Neural cell (in vitro differentiated cells): ENCODE results near the gene PPOX. TPM values are rescaled to one million over a fixed set of nuclear protein-coding genes. Genes with fewer than 3 reads are reported as not detected.

Source experiments
- H2AFZ ChIP-seq: fragments of 200-600, 300-800 bp; sonication (generic), shearing (Covaris generic); 2 replicates; pipeline ENCODE4 v1.6.0; 2014; ENCODE audit warnings: low read depth, mild to moderate bottlenecking, antibody characterized with exemption, low read length, moderate library complexity
- H3F3A ChIP-seq: fragments of 200-600 bp; shearing (Covaris generic); 2 replicates; pipeline ENCODE4 v1.6.1; 2016; ENCODE audit warnings: mild to moderate bottlenecking, moderate library complexity, mixed read lengths, antibody characterized with exemption, low read length; ENCODE audit not compliant: insufficient read depth, poor library complexity, severe bottlenecking
- H3K27ac ChIP-seq: fragments of 200-600, 300-800 bp; sonication (generic), shearing (Covaris generic); 2 replicates; pipeline ENCODE4 v1.5.1; 2014; ENCODE audit warnings: mild to moderate bottlenecking, low read length, moderate library complexity
- H3K27me3 ChIP-seq: fragments of 300-800, 200-600 bp; sonication (generic), shearing (Covaris generic); 2 replicates; pipeline ENCODE4 v1.6.0; 2014; ENCODE audit warnings: mild to moderate bottlenecking, low read depth, low read length, moderate library complexity; ENCODE audit not compliant: insufficient read depth
- H3K36me3 ChIP-seq: fragments of 300-800, 200-600 bp; sonication (generic), shearing (Covaris generic); 2 replicates; pipeline ENCODE4 v1.5.1; 2014; ENCODE audit warnings: mild to moderate bottlenecking, antibody characterized with exemption, low read length, moderate library complexity; ENCODE audit not compliant: insufficient read depth
- H3K4me2 ChIP-seq: fragments of 300-800, 200-600 bp; sonication (generic), shearing (Covaris generic); 2 replicates; pipeline ENCODE4 v1.6.0; 2014; ENCODE audit warnings: mild to moderate bottlenecking, low read length
- H3K4me3 ChIP-seq: fragments of 300-800, 200-600 bp; sonication (generic), shearing (Covaris generic); 2 replicates; pipeline ENCODE4 v1.5.1; 2014; ENCODE audit warnings: mild to moderate bottlenecking, low read length, moderate library complexity
- H3K79me2 ChIP-seq: fragments of 200-600 bp; shearing (Covaris generic); replicated peaks from 2 replicates; pipeline ENCODE4 v1.6.0; 2014; ENCODE audit warnings: mild to moderate bottlenecking, low read length, moderate library complexity; ENCODE audit not compliant: insufficient read depth
- H3K9ac ChIP-seq: fragments of 300-800, 200-600 bp; sonication (generic), shearing (Covaris generic); 2 replicates; pipeline ENCODE4 v1.6.1; 2016; ENCODE audit warnings: mild to moderate bottlenecking, low read length, mixed read lengths
- H3K9me2 ChIP-seq: fragments of 200-600 bp; shearing (Covaris generic); 2 replicates; pipeline ENCODE4 v1.6.1; 2016; ENCODE audit warnings: mild to moderate bottlenecking, low read length, mixed read lengths; ENCODE audit not compliant: insufficient read depth
- H3K9me3 ChIP-seq: fragments of 200-600, 300-800 bp; sonication (generic), shearing (Covaris generic); 2 replicates; pipeline ENCODE4 v1.6.1; 2016; ENCODE audit warnings: mild to moderate bottlenecking, mixed run types, low read length, moderate library complexity, mixed read lengths
- H4K20me1 ChIP-seq: fragments of 200-600 bp; shearing (Covaris generic); 2 replicates; pipeline ENCODE4 v1.6.1; 2016; ENCODE audit warnings: mild to moderate bottlenecking, mixed run types; ENCODE audit not compliant: insufficient read depth
- EP300 ChIP-seq: fragments of 450-650 bp; conservative IDR thresholded peaks from 2 replicates; pipeline ENCODE4 v1.6.1; 2014; ENCODE audit warnings: antibody characterized with exemption, mild to moderate bottlenecking, moderate library complexity; ENCODE audit not compliant: poor library complexity, severe bottlenecking
- EZH2 ChIP-seq: fragments of 200-600, 300-800 bp; shearing (Covaris generic), sonication (generic); IDR thresholded peaks from 2 replicates; pipeline ENCODE4 v1.6.1; 2014; ENCODE audit warnings: antibody characterized with exemption, low read length, borderline replicate concordance, mild to moderate bottlenecking; ENCODE audit not compliant: insufficient read depth, poor library complexity, severe bottlenecking
- MXI1 ChIP-seq: fragments of 450-650 bp; conservative IDR thresholded peaks from 2 replicates; pipeline ENCODE4 v1.6.1; 2014; ENCODE audit warnings: antibody characterized with exemption, mild to moderate bottlenecking; ENCODE audit not compliant: poor library complexity, severe bottlenecking
- POLR2AphosphoS5 ChIP-seq: IDR thresholded peaks from 2 replicates; pipeline ENCODE4 v1.6.1; 2012
- RAD21 ChIP-seq: fragments of 450-650 bp; conservative IDR thresholded peaks from 2 replicates; pipeline ENCODE4 v1.6.1; 2014; ENCODE audit warnings: antibody characterized with exemption, mild to moderate bottlenecking, moderate library complexity
- SMC3 ChIP-seq: fragments of 450-650 bp; conservative IDR thresholded peaks from 2 replicates; pipeline ENCODE4 v1.6.1; 2014; ENCODE audit warnings: antibody characterized with exemption, mild to moderate bottlenecking, moderate library complexity; ENCODE audit not compliant: poor library complexity
- TAF1 ChIP-seq: IDR thresholded peaks from 2 replicates; pipeline ENCODE4 v1.6.1; 2012; ENCODE audit warnings: low read depth
- polyA plus RNA-seq: library from polyadenylated mRNA; depleted of rRNA; stranded (reverse); fragments of >200 nt; gene quantifications from 2 replicates; pipeline ENCODE4 v1.2.3, GENCODE V29; 2014
- TF ChIP-seq, protein P1 (sequence below): fragments of 450-650 bp; IDR thresholded peaks from 2 replicates; pipeline ENCODE4 v1.5.1; 2014; ENCODE audit warnings: antibody characterized with exemption, mild to moderate bottlenecking, moderate library complexity; ENCODE audit not compliant: poor library complexity, severe bottlenecking
- TF ChIP-seq, protein P2 (sequence below): IDR thresholded peaks from 2 replicates; pipeline ENCODE4 v1.6.1; 2012; ENCODE audit warnings: borderline replicate concordance

The PPOX gene
- polyA plus RNA-seq, 1 donor from 2014 or later, result 93.9 TPM

DNA sequence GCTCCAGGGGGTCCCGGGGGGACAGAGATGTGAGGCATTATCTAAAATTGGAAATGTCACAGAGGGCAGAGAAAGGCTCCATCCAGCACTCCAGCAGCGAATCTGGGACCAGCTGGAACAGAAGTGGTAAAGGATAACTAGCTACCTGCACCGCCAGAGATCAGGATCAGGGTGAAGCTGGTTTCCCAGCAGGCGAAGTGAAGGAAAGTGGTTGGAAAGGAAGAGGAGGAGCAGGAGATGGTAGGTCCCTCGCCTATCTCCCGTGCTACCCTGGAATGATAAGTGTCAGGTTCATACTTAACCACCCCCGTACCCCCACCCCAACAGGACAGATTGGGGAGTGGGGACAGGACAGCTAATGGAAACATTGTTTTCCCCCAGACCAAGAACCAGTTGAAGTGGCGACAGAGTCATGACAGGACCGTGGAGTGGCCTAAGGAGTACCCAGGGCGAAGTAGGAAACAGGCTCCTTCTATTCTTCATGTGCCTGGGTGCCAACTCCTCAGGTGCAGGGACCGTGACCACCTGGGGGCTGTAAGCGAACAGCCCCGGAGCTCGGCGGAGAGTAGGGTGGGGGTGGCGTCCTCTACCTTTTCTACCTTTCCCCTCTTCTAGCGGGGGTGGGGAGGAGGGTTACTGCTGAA lies 10.4 kb downstream of the PPOX start:
- Histone ChIP-seq H3F3A (no peaks in the 10 kb centered on the region), H3K36me3 (no peaks in the 10 kb centered on the region), H3K4me2 (peak overlapping the region; percentile 81), H3K9me3 (no peaks in the 10 kb centered on the region), H3K27me3 (no peaks in the 10 kb centered on the region), H3K9ac (peak overlapping the region; percentile 81), H3K9me2 (no peaks in the 10 kb centered on the region), H4K20me1 (no peaks in the 10 kb centered on the region), H3K4me3 (peak overlapping the region; percentile 78), H2AFZ (peak overlapping the region; percentile 61), H3K79me2 (peaks cover 6% of the 10 kb centered on the region), H3K27ac (peak overlapping the region; percentile 63)
- TF ChIP-seq EP300 (no peak), TAF1 (no peak), SMC3 (no peak), MXI1 (no peak), RAD21 (no peak), EZH2 (no peak), POLR2AphosphoS5 (no peak)
- TF ChIP-seq, protein P1, sequence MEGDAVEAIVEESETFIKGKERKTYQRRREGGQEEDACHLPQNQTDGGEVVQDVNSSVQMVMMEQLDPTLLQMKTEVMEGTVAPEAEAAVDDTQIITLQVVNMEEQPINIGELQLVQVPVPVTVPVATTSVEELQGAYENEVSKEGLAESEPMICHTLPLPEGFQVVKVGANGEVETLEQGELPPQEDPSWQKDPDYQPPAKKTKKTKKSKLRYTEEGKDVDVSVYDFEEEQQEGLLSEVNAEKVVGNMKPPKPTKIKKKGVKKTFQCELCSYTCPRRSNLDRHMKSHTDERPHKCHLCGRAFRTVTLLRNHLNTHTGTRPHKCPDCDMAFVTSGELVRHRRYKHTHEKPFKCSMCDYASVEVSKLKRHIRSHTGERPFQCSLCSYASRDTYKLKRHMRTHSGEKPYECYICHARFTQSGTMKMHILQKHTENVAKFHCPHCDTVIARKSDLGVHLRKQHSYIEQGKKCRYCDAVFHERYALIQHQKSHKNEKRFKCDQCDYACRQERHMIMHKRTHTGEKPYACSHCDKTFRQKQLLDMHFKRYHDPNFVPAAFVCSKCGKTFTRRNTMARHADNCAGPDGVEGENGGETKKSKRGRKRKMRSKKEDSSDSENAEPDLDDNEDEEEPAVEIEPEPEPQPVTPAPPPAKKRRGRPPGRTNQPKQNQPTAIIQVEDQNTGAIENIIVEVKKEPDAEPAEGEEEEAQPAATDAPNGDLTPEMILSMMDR, result no peak
- TF ChIP-seq, protein P2, sequence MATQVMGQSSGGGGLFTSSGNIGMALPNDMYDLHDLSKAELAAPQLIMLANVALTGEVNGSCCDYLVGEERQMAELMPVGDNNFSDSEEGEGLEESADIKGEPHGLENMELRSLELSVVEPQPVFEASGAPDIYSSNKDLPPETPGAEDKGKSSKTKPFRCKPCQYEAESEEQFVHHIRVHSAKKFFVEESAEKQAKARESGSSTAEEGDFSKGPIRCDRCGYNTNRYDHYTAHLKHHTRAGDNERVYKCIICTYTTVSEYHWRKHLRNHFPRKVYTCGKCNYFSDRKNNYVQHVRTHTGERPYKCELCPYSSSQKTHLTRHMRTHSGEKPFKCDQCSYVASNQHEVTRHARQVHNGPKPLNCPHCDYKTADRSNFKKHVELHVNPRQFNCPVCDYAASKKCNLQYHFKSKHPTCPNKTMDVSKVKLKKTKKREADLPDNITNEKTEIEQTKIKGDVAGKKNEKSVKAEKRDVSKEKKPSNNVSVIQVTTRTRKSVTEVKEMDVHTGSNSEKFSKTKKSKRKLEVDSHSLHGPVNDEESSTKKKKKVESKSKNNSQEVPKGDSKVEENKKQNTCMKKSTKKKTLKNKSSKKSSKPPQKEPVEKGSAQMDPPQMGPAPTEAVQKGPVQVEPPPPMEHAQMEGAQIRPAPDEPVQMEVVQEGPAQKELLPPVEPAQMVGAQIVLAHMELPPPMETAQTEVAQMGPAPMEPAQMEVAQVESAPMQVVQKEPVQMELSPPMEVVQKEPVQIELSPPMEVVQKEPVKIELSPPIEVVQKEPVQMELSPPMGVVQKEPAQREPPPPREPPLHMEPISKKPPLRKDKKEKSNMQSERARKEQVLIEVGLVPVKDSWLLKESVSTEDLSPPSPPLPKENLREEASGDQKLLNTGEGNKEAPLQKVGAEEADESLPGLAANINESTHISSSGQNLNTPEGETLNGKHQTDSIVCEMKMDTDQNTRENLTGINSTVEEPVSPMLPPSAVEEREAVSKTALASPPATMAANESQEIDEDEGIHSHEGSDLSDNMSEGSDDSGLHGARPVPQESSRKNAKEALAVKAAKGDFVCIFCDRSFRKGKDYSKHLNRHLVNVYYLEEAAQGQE, result no peak

GRCh38 chr1:161177112-161177935 lies 11.1 kb downstream of the PPOX start, which contains the start of gene B4GALT3:
Gene B4GALT3 (minus strand): TSS chr1:161177507. CDS start chr1:161176060, 1,447 bp downstream.
- peaks cover 6% of the 10 kb centered on the region for H3K79me2 ChIP-seq
- peak within 1 kb of the TSS; percentile 61 for H2AFZ ChIP-seq
- H3K9me2 ChIP-seq, result no peaks in the 10 kb centered on the region
- H3K27ac ChIP-seq, result peak within 1 kb of the TSS; percentile 63
- no peaks in the 10 kb centered on the region for H4K20me1 ChIP-seq
- no peaks in the 10 kb centered on the region for H3K27me3 ChIP-seq
- H3F3A ChIP-seq, result no peaks in the 10 kb centered on the region
- TF ChIP-seq, protein P1, result peak; percentile 41
- TF ChIP-seq POLR2AphosphoS5 (peak; percentile 87), MXI1 (peak; percentile 80), EP300 (no peak), TAF1 (peak; percentile 93), RAD21 (peak; percentile 4), EZH2 (no peak), SMC3 (no peak)
- TF ChIP-seq, protein P2, result peak; percentile 14
- peak within 1 kb of the TSS; percentile 81 for H3K9ac ChIP-seq
- H3K36me3 ChIP-seq, result no peaks in the 10 kb centered on the region
- H3K9me3 ChIP-seq, result no peaks in the 10 kb centered on the region
- H3K4me2 ChIP-seq, result peak within 1 kb of the TSS; percentile 81
- H3K4me3 ChIP-seq, result peak within 1 kb of the TSS; percentile 78
